ENCODE measurements around the gene DIPK1B.

DIPK1B gene

DNA sequence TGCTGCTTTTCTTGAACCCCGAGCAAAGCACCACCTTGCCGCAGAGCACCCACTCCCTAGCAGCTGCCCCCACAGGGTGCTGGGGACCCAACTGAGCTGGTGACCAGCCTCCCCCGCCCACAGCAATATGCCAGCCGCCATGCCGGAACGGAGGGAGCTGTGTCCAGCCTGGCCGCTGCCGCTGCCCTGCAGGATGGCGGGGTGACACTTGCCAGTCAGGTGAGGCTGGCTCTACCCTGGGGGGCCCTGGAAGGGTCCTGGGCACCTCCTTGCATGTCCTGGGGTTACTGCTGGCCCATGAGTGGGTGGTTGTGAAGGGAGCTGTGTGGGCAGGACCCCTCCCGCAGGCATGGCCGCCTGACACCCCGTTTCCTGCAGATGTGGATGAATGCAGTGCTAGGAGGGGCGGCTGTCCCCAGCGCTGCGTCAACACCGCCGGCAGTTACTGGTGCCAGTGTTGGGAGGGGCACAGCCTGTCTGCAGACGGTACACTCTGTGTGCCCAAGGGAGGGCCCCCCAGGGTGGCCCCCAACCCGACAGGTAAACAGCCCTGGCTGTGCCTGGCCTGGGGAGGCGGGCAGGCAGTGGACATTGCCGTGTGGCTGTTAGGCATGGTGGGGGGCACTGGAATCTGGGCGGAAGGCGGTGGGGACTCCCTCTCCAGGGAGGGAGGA, 42.4 kb upstream of the DIPK1B start:
- ATAC-seq (replicated peaks; ENCODE audit: extremely low read depth, poor library complexity, severe bottlenecking) (no peak), DNase-seq (ENCODE audit: low spot score in 2 of 2) (no peak)
- peaks cover 16% of the 10 kb centered on the region for H3K27me3 Mint-ChIP-seq
- no peaks in the 10 kb centered on the region for H3K9me3 Mint-ChIP-seq
- H3K27ac Mint-ChIP-seq (ENCODE audit: low read depth) = no peak overlapping the region
- H3K4me1 Mint-ChIP-seq = peaks cover 4% of the 10 kb centered on the region
- H3K36me3 Mint-ChIP-seq (ENCODE audit: insufficient read depth) = peaks cover 1% of the 10 kb centered on the region
- H3K4me3 Mint-ChIP-seq = no peak overlapping the region

DNA sequence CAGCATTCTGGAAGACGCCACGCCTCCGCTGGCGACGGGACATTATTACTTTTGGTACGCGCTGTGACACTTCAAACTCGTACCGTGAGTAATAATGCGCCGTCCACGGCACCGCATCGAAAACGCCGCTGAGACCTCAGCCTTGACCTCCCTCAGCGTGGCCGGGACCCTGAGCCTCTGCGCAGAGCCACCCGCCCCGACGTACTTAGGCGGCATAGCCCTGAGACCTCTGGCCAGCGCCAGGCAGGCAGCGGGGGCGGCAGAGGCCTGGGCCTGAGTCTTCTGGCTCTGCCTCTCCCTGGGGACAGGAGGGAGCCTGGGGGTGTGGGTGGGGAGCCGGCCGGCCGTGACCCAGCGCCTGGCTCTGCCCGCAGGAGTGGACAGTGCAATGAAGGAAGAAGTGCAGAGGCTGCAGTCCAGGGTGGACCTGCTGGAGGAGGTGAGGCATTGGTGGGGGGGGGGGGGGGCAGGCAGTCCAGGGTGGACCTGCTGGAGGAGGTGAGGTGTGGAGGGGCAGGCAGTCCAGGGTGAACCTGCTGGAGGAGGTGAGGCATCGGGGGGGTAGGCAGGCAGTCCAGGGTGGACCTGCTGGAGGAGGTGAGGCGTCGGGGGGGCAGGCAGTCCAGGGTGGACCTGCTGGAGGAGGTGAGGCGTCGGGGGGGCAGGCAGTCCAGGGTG, 41.7 kb upstream of the DIPK1B start:
- H3K27ac Mint-ChIP-seq (ENCODE audit: low read depth) = no peak overlapping the region
- no peaks in the 10 kb centered on the region for H3K4me1 Mint-ChIP-seq
- H3K27me3 Mint-ChIP-seq = peaks cover 10% of the 10 kb centered on the region
- H3K36me3 Mint-ChIP-seq (ENCODE audit: insufficient read depth) = peaks cover 1% of the 10 kb centered on the region
- H3K9me3 Mint-ChIP-seq = no peaks in the 10 kb centered on the region
- DNase-seq (ENCODE audit: low spot score in 2 of 2) = no peak
- no peak overlapping the region for H3K4me3 Mint-ChIP-seq
- ATAC-seq (replicated peaks; ENCODE audit: extremely low read depth, poor library complexity, severe bottlenecking) = no peak

DNA sequence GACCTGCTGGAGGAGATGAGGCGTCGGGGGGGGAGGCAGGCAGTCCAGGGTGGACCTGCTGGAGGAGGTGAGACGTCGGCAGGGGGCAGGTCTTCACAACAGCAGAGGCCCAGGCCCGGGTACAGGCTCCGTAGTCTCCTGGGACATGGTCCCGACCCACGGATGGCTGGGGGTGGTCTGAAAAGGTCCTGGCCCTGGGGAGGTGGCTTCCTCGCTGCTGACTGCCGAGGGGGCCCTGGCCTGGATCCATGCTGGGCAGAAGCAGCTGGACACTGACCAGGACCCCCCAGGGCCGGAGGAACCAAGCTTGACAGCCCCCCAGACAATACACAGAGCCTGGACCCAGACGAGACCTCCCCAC, 41.1 kb upstream of the DIPK1B start:
- H3K27ac Mint-ChIP-seq (ENCODE audit: low read depth) = no peak overlapping the region
- no peak for ATAC-seq (replicated peaks; ENCODE audit: extremely low read depth, poor library complexity, severe bottlenecking)
- peaks cover 10% of the 10 kb centered on the region for H3K27me3 Mint-ChIP-seq
- no peak for DNase-seq (ENCODE audit: low spot score in 2 of 2)
- H3K4me1 Mint-ChIP-seq = no peaks in the 10 kb centered on the region
- no peaks in the 10 kb centered on the region for H3K9me3 Mint-ChIP-seq
- H3K4me3 Mint-ChIP-seq = no peak overlapping the region
- H3K36me3 Mint-ChIP-seq (ENCODE audit: insufficient read depth) = peaks cover 1% of the 10 kb centered on the region

DNA sequence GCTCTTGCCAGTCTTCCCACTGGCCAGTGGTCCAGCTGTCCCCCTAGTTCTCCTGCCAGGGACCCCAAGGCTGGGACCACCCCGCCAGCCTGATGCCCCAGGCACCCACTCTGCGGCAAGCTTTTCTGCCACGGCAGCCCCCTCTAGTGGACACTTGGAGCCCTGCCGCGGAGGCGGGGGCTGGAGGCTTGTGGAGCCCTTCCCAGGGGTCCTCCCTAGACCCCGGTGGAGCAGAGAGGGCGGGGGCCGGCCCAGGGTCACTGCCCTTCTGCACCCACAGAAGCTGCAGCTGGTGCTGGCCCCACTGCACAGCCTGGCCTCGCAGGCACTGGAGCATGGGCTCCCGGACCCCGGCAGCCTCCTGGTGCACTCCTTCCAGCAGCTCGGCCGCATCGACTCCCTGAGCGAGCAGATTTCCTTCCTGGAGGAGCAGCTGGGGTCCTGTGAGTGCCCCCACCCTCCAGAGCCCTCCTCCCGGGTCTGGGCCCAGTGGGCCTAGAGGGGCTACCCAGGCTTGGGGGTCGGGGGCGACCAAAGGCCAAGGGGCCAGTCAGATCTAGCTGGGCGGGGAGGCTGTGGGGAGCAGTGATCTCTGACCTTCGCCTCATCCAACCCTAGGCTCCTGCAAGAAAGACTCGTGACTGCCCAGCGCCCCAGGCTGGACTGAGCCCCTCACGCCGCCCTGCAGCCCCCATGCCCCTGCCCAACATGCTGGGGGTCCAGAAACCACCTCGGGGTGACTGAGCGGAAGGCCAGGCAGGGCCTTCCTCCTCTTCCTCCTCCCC, 40.5 kb upstream of the DIPK1B start:
- H3K27ac Mint-ChIP-seq (ENCODE audit: low read depth) = no peak overlapping the region
- ATAC-seq (replicated peaks; ENCODE audit: extremely low read depth, poor library complexity, severe bottlenecking) = no peak
- H3K9me3 Mint-ChIP-seq = no peaks in the 10 kb centered on the region
- H3K4me1 Mint-ChIP-seq = no peaks in the 10 kb centered on the region
- H3K27me3 Mint-ChIP-seq = peaks cover 10% of the 10 kb centered on the region
- peaks cover 1% of the 10 kb centered on the region for H3K36me3 Mint-ChIP-seq (ENCODE audit: insufficient read depth)
- H3K4me3 Mint-ChIP-seq = no peak overlapping the region
- no peak for DNase-seq (ENCODE audit: low spot score in 2 of 2)

DNA sequence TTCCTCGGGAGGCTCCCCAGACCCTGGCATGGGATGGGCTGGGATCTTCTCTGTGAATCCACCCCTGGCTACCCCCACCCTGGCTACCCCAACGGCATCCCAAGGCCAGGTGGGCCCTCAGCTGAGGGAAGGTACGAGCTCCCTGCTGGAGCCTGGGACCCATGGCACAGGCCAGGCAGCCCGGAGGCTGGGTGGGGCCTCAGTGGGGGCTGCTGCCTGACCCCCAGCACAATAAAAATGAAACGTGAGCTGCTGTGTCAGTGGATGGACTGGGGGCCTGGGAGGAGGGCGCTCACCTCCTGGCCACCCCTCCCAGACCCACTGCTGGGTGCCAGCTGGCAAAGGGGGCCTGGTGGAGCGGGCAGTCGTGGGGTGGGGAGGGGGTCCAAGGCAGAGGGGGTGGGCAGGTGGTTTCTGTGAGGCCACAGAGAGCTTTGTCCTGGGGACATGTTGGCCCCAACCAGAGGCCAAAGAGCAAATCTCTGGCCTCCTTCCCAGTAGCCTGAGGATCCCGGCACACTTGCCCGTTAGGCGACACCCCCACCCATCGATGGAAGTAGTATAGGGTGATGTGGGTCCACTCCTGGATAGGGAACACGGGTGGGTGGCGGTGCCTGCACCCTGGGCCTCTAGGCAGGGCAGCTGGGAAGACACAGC, 39.8 kb upstream of the DIPK1B start:
- H3K4me1 Mint-ChIP-seq = no peaks in the 10 kb centered on the region
- ATAC-seq (replicated peaks; ENCODE audit: extremely low read depth, poor library complexity, severe bottlenecking) (no peak), DNase-seq (ENCODE audit: low spot score in 2 of 2) (no peak)
- peaks cover 1% of the 10 kb centered on the region for H3K36me3 Mint-ChIP-seq (ENCODE audit: insufficient read depth)
- H3K27ac Mint-ChIP-seq (ENCODE audit: low read depth) = no peak overlapping the region
- peaks cover 10% of the 10 kb centered on the region for H3K27me3 Mint-ChIP-seq
- no peaks in the 10 kb centered on the region for H3K9me3 Mint-ChIP-seq
- no peak overlapping the region for H3K4me3 Mint-ChIP-seq

DNA sequence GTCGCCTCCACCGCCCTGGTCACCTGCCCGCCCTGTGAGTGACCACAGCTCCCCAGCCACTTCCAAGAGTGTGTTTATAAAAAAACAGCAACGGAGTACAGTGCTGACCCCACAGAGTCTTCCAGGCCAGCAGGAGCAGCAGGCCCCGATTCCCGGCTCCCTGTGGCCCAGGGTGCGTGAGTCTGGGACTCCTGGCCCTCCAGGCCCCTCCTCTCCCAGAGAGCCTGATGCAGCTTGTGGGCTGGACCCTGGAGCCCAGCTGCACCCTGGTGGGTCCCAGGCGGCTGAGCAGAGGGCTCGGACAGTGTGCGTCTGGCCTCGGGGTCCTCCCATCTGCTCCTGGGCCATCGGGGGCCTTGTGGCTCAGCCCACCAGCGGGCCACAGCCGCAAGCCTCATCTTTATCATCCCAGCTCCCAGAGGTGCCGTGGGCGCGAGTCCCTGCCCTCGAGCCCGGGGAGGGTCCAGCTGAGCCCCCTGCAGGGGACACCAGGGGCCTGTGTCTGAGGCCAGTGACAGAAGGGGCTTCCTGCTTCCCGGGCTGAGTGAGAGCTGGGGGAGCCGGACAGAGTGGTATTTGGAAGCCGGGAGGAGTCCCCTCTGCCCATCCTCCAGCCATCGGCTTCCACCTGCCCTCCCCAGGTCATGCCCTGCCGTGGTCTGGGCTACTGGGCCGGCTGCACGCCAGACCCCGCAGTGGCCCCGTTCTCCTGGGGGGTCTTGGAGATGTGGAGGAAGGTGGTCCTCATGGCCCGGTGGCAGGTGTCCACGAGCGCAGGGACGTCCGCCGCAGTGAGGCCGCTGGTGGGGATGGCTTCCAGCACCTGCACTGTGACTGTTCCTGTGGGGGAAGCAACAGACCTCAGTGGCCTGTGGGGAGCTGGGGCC, 39.0 kb upstream of the DIPK1B start:
- DNase-seq (ENCODE audit: low spot score in 2 of 2) (no peak), ATAC-seq (replicated peaks; ENCODE audit: extremely low read depth, poor library complexity, severe bottlenecking) (no peak)
- H3K27ac Mint-ChIP-seq (ENCODE audit: low read depth) = peak overlapping the region; percentile 81
- no peaks in the 10 kb centered on the region for H3K9me3 Mint-ChIP-seq
- H3K27me3 Mint-ChIP-seq = peaks cover 10% of the 10 kb centered on the region
- no peak overlapping the region for H3K4me3 Mint-ChIP-seq
- H3K36me3 Mint-ChIP-seq (ENCODE audit: insufficient read depth) = peaks cover 1% of the 10 kb centered on the region
- no peaks in the 10 kb centered on the region for H3K4me1 Mint-ChIP-seq

DNA sequence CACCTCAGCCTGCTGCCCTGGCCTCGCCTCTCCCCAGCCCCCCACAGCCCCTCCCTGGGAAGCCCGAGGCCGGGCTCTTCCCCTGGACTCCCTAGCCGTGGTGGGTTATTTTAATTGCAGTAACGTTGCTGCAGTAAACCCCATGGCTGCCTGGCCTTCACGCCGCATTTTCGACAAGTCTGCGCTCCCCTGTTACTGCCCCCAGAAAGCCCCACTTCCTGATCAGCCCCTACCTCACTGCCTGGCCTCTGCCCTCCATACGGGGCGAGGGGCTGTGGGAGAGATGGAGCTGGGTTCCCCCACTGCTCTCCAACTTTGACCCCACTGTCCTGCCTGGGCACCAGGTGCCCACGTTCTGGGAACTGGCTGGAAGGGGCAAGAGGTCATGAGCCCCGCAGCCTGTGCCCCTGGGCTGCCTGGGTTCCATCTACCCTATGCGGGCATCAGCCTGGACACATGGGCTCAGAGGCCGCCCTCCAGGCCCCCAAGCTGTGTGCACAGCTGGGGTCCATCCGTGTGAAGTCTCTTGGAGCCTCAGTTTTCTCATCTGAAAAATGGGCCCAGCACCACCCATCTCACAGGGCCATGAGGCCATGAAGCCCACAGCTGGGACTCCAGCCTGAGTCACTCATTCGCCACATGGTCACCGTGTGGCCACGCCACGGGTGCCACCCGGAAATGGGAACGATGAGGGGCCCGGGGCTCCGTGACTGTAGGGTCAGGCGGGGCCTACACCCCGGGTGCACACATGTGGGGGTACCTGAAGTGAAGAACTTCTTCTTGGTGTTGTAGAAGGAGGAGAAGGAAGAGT, 38.2 kb upstream of the DIPK1B start:
- Mint-ChIP-seq H3K9me3 (no peaks in the 10 kb centered on the region), H3K4me1 (peaks cover 4% of the 10 kb centered on the region), H3K36me3 (ENCODE audit: insufficient read depth) (peaks cover 1% of the 10 kb centered on the region), H3K4me3 (no peak overlapping the region), H3K27ac (ENCODE audit: low read depth) (peak overlapping the region; percentile 81), H3K27me3 (peaks cover 1% of the 10 kb centered on the region)
- DNase-seq (ENCODE audit: low spot score in 2 of 2) (no peak), ATAC-seq (replicated peaks; ENCODE audit: extremely low read depth, poor library complexity, severe bottlenecking) (no peak)

- Mint-ChIP-seq H3K4me3 (no peak overlapping the region), H3K27ac (ENCODE audit: low read depth) (no peak overlapping the region), H3K9me3 (no peaks in the 10 kb centered on the region), H3K36me3 (ENCODE audit: insufficient read depth) (peaks cover 1% of the 10 kb centered on the region), H3K4me1 (peaks cover 5% of the 10 kb centered on the region), H3K27me3 (no peaks in the 10 kb centered on the region)
- ATAC-seq (replicated peaks; ENCODE audit: extremely low read depth, poor library complexity, severe bottlenecking) (no peak), DNase-seq (ENCODE audit: low spot score in 2 of 2) (no peak)
Measured at GRCh38 chr9:136674786-136675349, 37.5 kb upstream of the DIPK1B start.

- no peak overlapping the region for H3K27ac Mint-ChIP-seq (ENCODE audit: low read depth)
- H3K4me1 Mint-ChIP-seq = peaks cover 5% of the 10 kb centered on the region
- no peak overlapping the region for H3K4me3 Mint-ChIP-seq
- no peaks in the 10 kb centered on the region for H3K9me3 Mint-ChIP-seq
- H3K27me3 Mint-ChIP-seq = no peaks in the 10 kb centered on the region
- peaks cover 1% of the 10 kb centered on the region for H3K36me3 Mint-ChIP-seq (ENCODE audit: insufficient read depth)
- ATAC-seq (replicated peaks; ENCODE audit: extremely low read depth, poor library complexity, severe bottlenecking) = no peak
- no peak for DNase-seq (ENCODE audit: low spot score in 2 of 2)
Measured at GRCh38 chr9:136675477-136676296, 36.7 kb upstream of the DIPK1B start.

DNA sequence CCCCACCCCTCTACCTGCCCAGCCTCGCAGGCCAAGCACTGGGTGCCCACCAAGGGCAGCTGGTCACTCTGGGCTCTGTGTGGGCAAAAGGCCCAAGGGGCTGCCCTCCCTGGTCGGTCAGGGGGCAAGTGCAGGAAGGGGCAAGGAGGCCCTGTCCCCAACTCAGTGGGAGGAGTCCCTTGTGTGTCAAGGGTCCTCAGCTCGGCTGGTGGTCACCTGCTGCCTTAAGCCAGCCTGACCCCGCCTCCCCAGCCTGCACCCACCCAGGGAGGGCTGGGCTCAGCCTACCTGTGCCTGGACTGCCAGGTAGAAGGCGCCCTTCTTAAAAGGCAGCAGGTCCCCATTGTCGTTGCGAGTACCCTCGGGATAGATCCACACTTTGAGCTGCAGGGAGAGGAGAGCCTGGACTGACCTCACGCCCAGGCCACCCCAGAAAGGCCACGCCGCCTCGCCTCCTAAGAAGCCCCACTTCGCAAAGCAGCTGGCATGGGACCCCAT, 36.0 kb upstream of the DIPK1B start:
- no peak for DNase-seq (ENCODE audit: low spot score in 2 of 2)
- Mint-ChIP-seq H3K36me3 (ENCODE audit: insufficient read depth) (peaks cover 1% of the 10 kb centered on the region), H3K4me1 (peaks cover 5% of the 10 kb centered on the region), H3K27me3 (no peaks in the 10 kb centered on the region), H3K9me3 (no peaks in the 10 kb centered on the region), H3K27ac (ENCODE audit: low read depth) (peak overlapping the region; percentile 29), H3K4me3 (no peak overlapping the region)
- no peak for ATAC-seq (replicated peaks; ENCODE audit: extremely low read depth, poor library complexity, severe bottlenecking)
